GM12873 (cell line): ENCODE results near the gene MFN1.

ENCODE experiments used
- CTCF ChIP-seq: IDR thresholded peaks from 2 replicates; pipeline ENCODE4 v1.5.1; 2012; ENCODE audit warnings: low read depth, mild to moderate bottlenecking, moderate library complexity, low read length, control low read depth; ENCODE audit not compliant: insufficient read depth; ENCODE audit errors: missing control alignments

The MFN1 gene

GRCh38 chr3:179363332-179363731 is 15.8 kb downstream of the MFN1 start:
- no peak for TF ChIP-seq CTCF

GRCh38 chr3:179369621-179370020 is 22.1 kb downstream of the MFN1 start:
- no peak for TF ChIP-seq CTCF

- no peak for TF ChIP-seq CTCF
Observed at GRCh38 chr3:179373938-179374337, 26.4 kb downstream of the MFN1 start.

- no peak for TF ChIP-seq CTCF
Observed at GRCh38 chr3:179375091-179375999, 27.8 kb downstream of the MFN1 start.

- TF ChIP-seq CTCF: no peak
Observed at GRCh38 chr3:179376474-179376873, 29.0 kb downstream of the MFN1 start.

GRCh38 chr3:179391906-179392305 is 44.4 kb downstream of the MFN1 start:
- TF ChIP-seq CTCF: no peak

- no peak for TF ChIP-seq CTCF
Observed at GRCh38 chr3:179398574-179399231, 51.2 kb downstream of the MFN1 start.
